Nephron progenitor cell (in vitro differentiated cells): ENCODE data around the gene JDP2.

Experiments
- DNase-seq: peaks from one replicate; pipeline ENCODE4 v3.0.0; 2021
- H3K27ac Mint-ChIP-seq: 2 replicates; pipeline ENCODE4 v1.8.0; 2021; ENCODE audit warnings: mild to moderate bottlenecking, moderate library complexity, mixed read lengths
- H3K27me3 Mint-ChIP-seq: 2 replicates; pipeline ENCODE4 v1.8.0; 2021; ENCODE audit warnings: mild to moderate bottlenecking, low read depth, mixed read lengths; ENCODE audit not compliant: poor library complexity
- H3K36me3 Mint-ChIP-seq: 2 replicates; pipeline ENCODE4 v1.8.0; 2021; ENCODE audit warnings: low read depth, mixed read lengths
- H3K4me1 Mint-ChIP-seq: 2 replicates; pipeline ENCODE4 v1.8.0; 2021; ENCODE audit warnings: mixed read lengths
- H3K4me3 Mint-ChIP-seq: 2 replicates; pipeline ENCODE4 v1.8.0; 2021; ENCODE audit warnings: mild to moderate bottlenecking, moderate library complexity, mixed read lengths
- H3K9me3 Mint-ChIP-seq: 2 replicates; pipeline ENCODE4 v1.8.0; 2021; ENCODE audit warnings: mild to moderate bottlenecking, moderate library complexity, mixed read lengths
- CTCF ChIP-seq: fragments of 200-600 bp; sonication (generic); IDR thresholded peaks from 2 replicates; pipeline ENCODE4 v1.5.0; 2021; ENCODE audit warnings: antibody characterized with exemption

The JDP2 gene

GRCh38 chr14:75393794-75394193 is 34.0 kb upstream of the JDP2 start:
- H3K4me1 Mint-ChIP-seq = peaks cover 14% of the 10 kb centered on the region
- H3K36me3 Mint-ChIP-seq = no peaks in the 10 kb centered on the region
- peaks cover 10% of the 10 kb centered on the region for H3K27me3 Mint-ChIP-seq
- H3K9me3 Mint-ChIP-seq = peaks cover 14% of the 10 kb centered on the region
- no peak overlapping the region for H3K4me3 Mint-ChIP-seq
- no peak for TF ChIP-seq CTCF
- DNase-seq = no peak
- H3K27ac Mint-ChIP-seq = no peak overlapping the region

- no peak overlapping the region for H3K27ac Mint-ChIP-seq
- no peak for TF ChIP-seq CTCF
- H3K9me3 Mint-ChIP-seq = peaks cover 20% of the 10 kb centered on the region
- H3K36me3 Mint-ChIP-seq = no peaks in the 10 kb centered on the region
- peaks cover 13% of the 10 kb centered on the region for H3K27me3 Mint-ChIP-seq
- H3K4me1 Mint-ChIP-seq = peaks cover 27% of the 10 kb centered on the region
- no peak for DNase-seq
- no peak overlapping the region for H3K4me3 Mint-ChIP-seq
Observed at GRCh38 chr14:75395862-75396261, 32.0 kb upstream of the JDP2 start.

GRCh38 chr14:75399321-75399720 is 28.5 kb upstream of the JDP2 start:
- H3K4me3 Mint-ChIP-seq = no peak overlapping the region
- peaks cover 20% of the 10 kb centered on the region for H3K9me3 Mint-ChIP-seq
- no peak overlapping the region for H3K27ac Mint-ChIP-seq
- H3K27me3 Mint-ChIP-seq = peaks cover 13% of the 10 kb centered on the region
- TF ChIP-seq CTCF = no peak
- peaks cover 36% of the 10 kb centered on the region for H3K4me1 Mint-ChIP-seq
- H3K36me3 Mint-ChIP-seq = no peaks in the 10 kb centered on the region
- DNase-seq = no peak

- H3K27ac Mint-ChIP-seq = peak overlapping the region; percentile 82
- TF ChIP-seq CTCF = no peak
- DNase-seq = no peak
- H3K9me3 Mint-ChIP-seq = peaks cover 20% of the 10 kb centered on the region
- peaks cover 13% of the 10 kb centered on the region for H3K27me3 Mint-ChIP-seq
- peaks cover 36% of the 10 kb centered on the region for H3K4me1 Mint-ChIP-seq
- no peaks in the 10 kb centered on the region for H3K36me3 Mint-ChIP-seq
- no peak overlapping the region for H3K4me3 Mint-ChIP-seq
Observed at GRCh38 chr14:75399843-75400775, 27.7 kb upstream of the JDP2 start.

- DNase-seq = no peak
- H3K27ac Mint-ChIP-seq = peak overlapping the region; percentile 64
- H3K27me3 Mint-ChIP-seq = peaks cover 13% of the 10 kb centered on the region
- no peak for TF ChIP-seq CTCF
- no peaks in the 10 kb centered on the region for H3K36me3 Mint-ChIP-seq
- peaks cover 20% of the 10 kb centered on the region for H3K9me3 Mint-ChIP-seq
- H3K4me3 Mint-ChIP-seq = no peak overlapping the region
- peaks cover 32% of the 10 kb centered on the region for H3K4me1 Mint-ChIP-seq
Observed at GRCh38 chr14:75401361-75401760, 26.5 kb upstream of the JDP2 start.
